GM21786 (cell line): ENCODE data around the gene LAMTOR3.

Experiments used
- ATAC-seq: cut with Tn5 transposase; IDR thresholded peaks from one replicate; pipeline ENCODE4 v1.9.1; 2021; ENCODE audit not compliant: unreplicated experiment

Gene LAMTOR3

GRCh38 chr4:99863804-99864203 lies 30.4 kb downstream of the LAMTOR3 start:
- ATAC-seq = no peak

GRCh38 chr4:99861120-99861905 lies 32.9 kb downstream of the LAMTOR3 start:
- peak; percentile 57 for ATAC-seq

- ATAC-seq = no peak
These were observed 33.7 kb downstream of the LAMTOR3 start for GRCh38 chr4:99860521-99860920.

DNA sequence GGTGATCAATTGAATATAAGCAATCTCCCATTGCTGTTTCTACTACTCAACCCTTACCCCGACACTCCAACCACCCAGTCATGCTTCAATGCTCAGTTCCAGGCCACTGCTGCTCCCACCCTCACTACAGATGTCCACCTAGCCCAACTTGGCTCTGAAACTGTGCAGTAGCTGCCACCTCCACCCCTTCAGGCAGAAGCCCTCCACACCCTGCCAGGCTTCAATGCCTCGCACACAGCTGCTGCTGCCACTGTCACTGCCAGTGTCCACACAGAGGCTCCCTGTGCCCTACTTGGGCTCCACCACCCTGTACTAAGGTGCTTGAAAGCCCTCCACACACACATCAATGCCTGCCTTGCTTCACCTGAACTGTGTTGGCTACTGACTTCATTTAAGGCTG lies 34.6 kb downstream of the LAMTOR3 start:
- peak; percentile 57 for ATAC-seq

GRCh38 chr4:99857307-99857706 lies 36.9 kb downstream of the LAMTOR3 start:
- ATAC-seq = no peak

- no peak for ATAC-seq
These were observed 38.1 kb downstream of the LAMTOR3 start for GRCh38 chr4:99856166-99856565.

DNA sequence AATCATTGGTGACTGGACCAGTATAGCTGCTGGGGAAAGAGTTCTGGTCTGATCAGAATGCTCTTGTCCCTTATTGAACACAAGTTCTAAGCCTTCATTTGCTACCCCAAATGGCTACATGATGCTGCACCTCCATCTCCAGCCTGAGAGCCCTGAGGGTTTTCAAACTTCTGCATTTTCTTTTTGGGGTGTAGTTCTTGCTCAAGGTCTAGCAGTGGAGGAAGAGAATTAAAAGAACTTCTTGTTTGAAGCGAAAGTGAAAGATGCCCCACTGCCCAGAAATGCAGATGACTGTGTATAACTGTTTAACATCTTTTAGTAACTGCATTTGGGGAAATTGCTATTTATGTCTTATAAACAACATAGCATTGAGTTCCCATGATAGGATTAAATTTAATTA lies 38.5 kb downstream of the LAMTOR3 start:
- peak; percentile 40 for ATAC-seq

GRCh38 chr4:99853999-99854398 lies 40.2 kb downstream of the LAMTOR3 start:
- no peak for ATAC-seq

DNA sequence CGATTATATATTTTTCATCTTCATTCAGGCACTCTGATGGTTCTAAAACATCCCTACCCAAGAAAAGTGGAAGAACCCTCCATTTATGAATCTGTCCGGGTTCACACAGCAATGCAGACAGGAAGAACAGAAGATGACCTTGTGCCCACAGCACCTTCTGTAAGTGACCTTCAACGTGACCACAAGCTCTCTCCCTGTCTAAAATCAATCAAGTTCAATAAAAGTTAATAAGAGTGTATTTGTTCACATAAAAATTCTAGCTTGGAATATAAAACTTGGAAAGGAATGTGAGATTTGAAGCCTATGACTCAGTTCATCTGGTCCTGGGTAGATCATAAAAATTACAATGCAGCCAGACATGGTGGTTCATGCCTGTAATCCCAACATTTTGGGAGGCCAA lies 41.0 kb downstream of the LAMTOR3 start:
- no peak for ATAC-seq

DNA sequence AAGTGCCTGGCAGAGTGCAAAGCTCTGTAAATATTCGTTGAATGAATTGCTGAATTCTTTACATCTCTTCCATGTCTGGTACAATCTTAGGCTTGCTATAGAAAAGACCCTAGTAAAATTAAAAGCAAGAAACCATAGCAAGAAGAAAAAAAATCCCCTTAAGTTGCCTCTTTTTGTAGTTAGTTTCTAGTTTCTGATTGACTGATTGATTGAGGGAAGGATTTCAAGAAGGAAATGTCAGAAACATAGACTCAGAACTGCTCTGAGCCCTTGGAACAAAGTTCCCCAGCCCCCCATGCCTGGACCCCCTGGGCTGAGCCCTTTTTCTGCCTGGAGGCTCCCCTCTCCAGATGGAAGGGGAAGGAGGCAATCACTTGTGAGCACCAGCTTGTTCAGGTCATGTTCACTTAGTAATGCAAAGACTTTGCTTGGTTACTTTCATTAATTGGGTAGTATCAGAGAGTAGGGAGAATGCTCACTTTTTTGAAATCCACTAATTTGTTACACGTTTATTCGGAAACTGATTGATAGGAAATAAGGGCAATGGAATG lies 42.0 kb downstream of the LAMTOR3 start:
- no peak for ATAC-seq

DNA sequence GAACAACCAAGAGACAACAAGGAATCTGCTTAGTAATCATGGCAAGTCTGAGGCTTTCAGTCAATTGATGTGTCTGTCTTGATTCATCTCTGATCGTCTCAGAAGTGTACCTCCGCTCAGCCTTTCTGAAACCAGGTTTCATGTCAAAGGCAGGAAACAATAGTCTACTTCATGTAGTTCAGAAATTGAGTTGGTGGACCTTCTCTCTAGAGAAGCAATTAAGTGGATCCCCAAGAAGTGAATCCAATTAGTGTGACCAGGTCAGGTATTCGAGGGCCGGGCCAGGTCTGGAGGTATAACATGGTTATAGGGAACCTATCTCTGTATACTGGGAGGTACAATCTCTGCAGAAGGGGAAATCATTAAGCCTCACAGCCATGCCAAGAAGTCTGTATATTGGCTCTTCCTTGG lies 45.6 kb downstream of the LAMTOR3 start:
- ATAC-seq = peak; percentile 41

GRCh38 chr4:99847362-99847976 lies 46.8 kb downstream of the LAMTOR3 start:
- ATAC-seq = peak; percentile 56

GRCh38 chr4:99846891-99847290 lies 47.3 kb downstream of the LAMTOR3 start:
- ATAC-seq = no peak

- ATAC-seq = no peak
These were observed 48.3 kb downstream of the LAMTOR3 start for GRCh38 chr4:99845708-99846469.

- no peak for ATAC-seq
These were observed 49.0 kb downstream of the LAMTOR3 start for GRCh38 chr4:99845179-99845578.

GRCh38 chr4:99844048-99844447 lies 50.2 kb downstream of the LAMTOR3 start:
- no peak for ATAC-seq

- no peak for ATAC-seq
These were observed 50.8 kb downstream of the LAMTOR3 start for GRCh38 chr4:99843413-99843812.

DNA sequence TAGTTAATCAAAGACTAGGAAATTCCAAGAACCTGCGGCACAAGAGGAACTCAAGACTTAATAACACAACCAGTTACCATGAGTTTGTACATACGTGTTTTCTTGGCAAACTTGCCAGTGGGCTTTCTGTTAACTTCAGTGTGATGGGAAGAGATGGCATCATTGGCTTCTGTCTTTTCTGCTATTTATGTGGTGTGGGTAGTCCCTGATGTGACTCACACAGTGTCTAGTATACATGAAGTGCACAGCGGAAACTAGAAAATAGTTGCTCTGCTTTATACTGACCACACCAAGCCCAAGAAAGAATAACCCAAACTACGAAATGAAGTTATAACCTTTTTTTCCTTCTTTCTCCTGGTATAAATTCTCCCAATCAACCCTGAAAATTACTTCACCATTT lies 53.1 kb downstream of the LAMTOR3 start:
- peak; percentile 60 for ATAC-seq

- no peak for ATAC-seq
These were observed 55.3 kb downstream of the LAMTOR3 start for GRCh38 chr4:99838927-99839326.

DNA sequence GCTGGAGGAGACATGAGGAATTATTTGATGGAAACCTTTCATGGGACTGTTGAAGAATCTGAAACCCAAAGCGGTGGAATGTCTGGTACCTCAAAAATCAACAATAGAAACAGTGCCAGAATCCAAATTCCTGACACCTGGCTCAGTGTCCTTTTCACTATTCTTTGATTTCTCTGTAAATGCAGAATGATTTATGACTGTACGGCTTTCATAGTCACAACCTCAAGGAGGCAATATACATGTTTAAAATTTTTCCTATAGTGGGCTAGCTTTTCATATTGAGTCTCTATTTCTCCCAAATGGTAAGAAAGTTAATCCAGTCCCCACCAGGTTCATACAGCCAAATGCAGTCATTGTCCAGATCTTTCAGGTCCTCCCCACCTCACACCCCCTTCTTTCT lies 58.3 kb downstream of the LAMTOR3 start:
- no peak for ATAC-seq

GRCh38 chr4:99834569-99834968 lies 59.7 kb downstream of the LAMTOR3 start:
- ATAC-seq = no peak

- ATAC-seq = no peak
These were observed 60.5 kb downstream of the LAMTOR3 start for GRCh38 chr4:99833756-99834155.
